K562 (cell line): ENCODE results near the gene CDIPT. TPM values are rescaled to one million over a fixed set of nuclear protein-coding genes. Genes with fewer than 3 reads are reported as not detected.

Experiments
- ATAC-seq: fragments of 200-7000 bp; cut with Tn5 transposase; 3 replicates; pipeline ENCODE4 v1.9.1; 2020; ENCODE audit warnings: moderate library complexity
- BruUV-seq: library from RNA; stranded (reverse); fragments of 400-500 nt; replicated peaks from 2 replicates; lab custom pipeline; 2021; lab: Mats Ljungman, UMichigan
- CTCF ChIA-PET: fragments of 300-600 bp; formaldehyde crosslinking; extraction: SDS; loops from one replicate; lab custom pipeline; 2021; ENCODE audit warnings: low intra/inter-chr PET ratio; lab: Yijun Ruan, JAX
- POLR2A ChIA-PET: fragments of 300-600, 350-650 bp; sonication (Branson Sonifier 250); formaldehyde crosslinking; extraction: SDS; loops from one replicate; lab custom pipeline; 2021; ENCODE audit warnings: antibody characterized with exemption, inconsistent platforms; lab: Yijun Ruan, JAX
- DNase-seq, 4 experiments: peaks; one replicate each; pipeline versions ENCODE4 v3.0.0 to v3.0.0-alpha.2; 2011 to 2018; ENCODE audit warnings: low spot score in 3 of 4, mixed read lengths in 3 of 4; ENCODE audit errors: extremely low read depth in 1 of 4
- FAIRE-seq: peaks from 2 replicates; lab custom pipeline; 2011; peaks lifted over from hg19 to GRCh38; lab: Jason Lieb, UNC
- H2AFZ ChIP-seq: 2 replicates; pipeline ENCODE4 v1.6.0; 2011; ENCODE audit warnings: low read depth, low read length, control low read depth, inconsistent platforms
- H3K27ac ChIP-seq: fragments of 200-600 bp; 3 replicates; pipeline ENCODE4 v1.8.0; 2011; ENCODE audit warnings: low read depth, mild to moderate bottlenecking, control low read depth, inconsistent platforms, low read length, moderate library complexity, mixed read lengths; ENCODE audit errors: extremely low read depth
- H3K27me3 ChIP-seq, 2 experiments: fragments of 300-600 bp in 1 of 2; 2 replicates in 1 of 2; 3 replicates in 1 of 2; pipeline versions ENCODE4 v1.6.0 to v1.8.0; 2011; ENCODE audit warnings: inconsistent platforms in 2 of 2, low read length in 2 of 2, mild to moderate bottlenecking in 1 of 2, mixed read lengths in 1 of 2, moderate library complexity in 1 of 2; ENCODE audit not compliant: control insufficient read depth in 2 of 2, insufficient read depth in 2 of 2
- H3K36me3 ChIP-seq: fragments of 300-600 bp; 3 replicates; pipeline ENCODE4 v1.8.0; 2011; ENCODE audit warnings: mild to moderate bottlenecking, low read length, inconsistent platforms; ENCODE audit not compliant: control insufficient read depth, insufficient read depth
- H3K4me1 ChIP-seq, 2 experiments: fragments of 200-600 bp in 1 of 2; replicated peaks in 1 of 2; 2 replicates in 1 of 2; 3 replicates in 1 of 2; pipeline versions ENCODE4 v1.5.1 to v1.8.0; 2011; ENCODE audit warnings: inconsistent platforms in 2 of 2, low read length in 2 of 2, mild to moderate bottlenecking in 1 of 2, mixed read lengths in 1 of 2, moderate library complexity in 1 of 2; ENCODE audit not compliant: control insufficient read depth in 2 of 2, insufficient read depth in 2 of 2
- H3K4me2 ChIP-seq: 2 replicates; pipeline ENCODE4 v1.6.1; 2011; ENCODE audit warnings: low read length, control low read depth, inconsistent platforms, mixed read lengths; ENCODE audit not compliant: insufficient read depth
- H3K4me3 ChIP-seq: fragments of 200-600 bp; sonication (generic), shearing (Covaris generic); 2 replicates; pipeline ENCODE4 v1.5.1; 2016; ENCODE audit warnings: control low read depth, inconsistent platforms
- H3K79me2 ChIP-seq: fragments of 200-600 bp; 3 replicates; pipeline ENCODE4 v1.8.0; 2011; ENCODE audit warnings: low read length, inconsistent platforms; ENCODE audit not compliant: control insufficient read depth, insufficient read depth
- H3K9ac ChIP-seq, 2 experiments: 2 replicates each; pipeline versions ENCODE4 v1.6.0 to v1.6.1; 2011; ENCODE audit warnings: low read depth in 2 of 2, low read length in 2 of 2, control low read depth in 1 of 2, inconsistent platforms in 1 of 2, mild to moderate bottlenecking in 1 of 2, mixed read lengths in 1 of 2; ENCODE audit not compliant: insufficient read depth in 1 of 2
- H3K9me1 ChIP-seq: one replicate; pipeline ENCODE4 v1.6.0; 2011; ENCODE audit warnings: inconsistent platforms, mild to moderate bottlenecking, low read length, moderate library complexity; ENCODE audit not compliant: control insufficient read depth, insufficient read depth
- H3K9me3 ChIP-seq: replicated peaks from 2 replicates; pipeline ENCODE4 v1.5.1; 2011; ENCODE audit warnings: low read depth, low read length, inconsistent platforms; ENCODE audit not compliant: control insufficient read depth, insufficient read depth
- H4K20me1 ChIP-seq: replicated peaks from 2 replicates; pipeline ENCODE4 v1.6.1; 2011; ENCODE audit warnings: low read length, inconsistent platforms, mixed read lengths; ENCODE audit not compliant: control insufficient read depth, insufficient read depth
- BDP1 ChIP-seq: IDR thresholded peaks from 3 replicates; pipeline ENCODE4 v1.6.1; 2011; ENCODE audit not compliant: insufficient read length, insufficient read depth
- ELK3 ChIP-seq: fragments of 450-650 bp; formaldehyde crosslinking; IDR thresholded peaks from 2 replicates; pipeline ENCODE4 v1.4.0; 2020; ENCODE audit warnings: mild to moderate bottlenecking
- HLTF ChIP-seq: fragments of 450-650 bp; IDR thresholded peaks from 2 replicates; pipeline ENCODE4 v1.6.1; 2016
- NR2C2 ChIP-seq, 2 experiments: fragments of 200-800 bp in 1 of 2; sonication (Bioruptor generic) in 1 of 2; sonication (generic) in 1 of 2; formaldehyde crosslinking in 1 of 2; IDR thresholded peaks; 2 replicates each; pipeline versions ENCODE4 v1.6.1 to v1.8.0; 2016 to 2022; ENCODE audit warnings: mild to moderate bottlenecking in 1 of 2, missing compliant biosample characterization in 1 of 2, missing genetic modification characterization in 1 of 2, missing genetic modification reagents in 1 of 2
- POLR2G ChIP-seq: fragments of 200-400 bp; formaldehyde crosslinking; IDR thresholded peaks from 2 replicates; pipeline ENCODE4 v1.6.1; 2017; ENCODE audit warnings: low read depth, mild to moderate bottlenecking, antibody characterized with exemption, low read length, moderate library complexity
- RBFOX2 ChIP-seq: fragments of 200-400 bp; formaldehyde crosslinking; IDR thresholded peaks from 2 replicates; pipeline ENCODE4 v1.6.1; 2017; ENCODE audit warnings: low read depth, mild to moderate bottlenecking, low read length, moderate library complexity
- RBM34 ChIP-seq: fragments of 200-400 bp; formaldehyde crosslinking; IDR thresholded peaks from 2 replicates; pipeline ENCODE4 v1.6.1; 2018; ENCODE audit warnings: low read length, borderline replicate concordance; ENCODE audit not compliant: insufficient read depth
- ZBTB9 ChIP-seq: fragments of 450-650 bp; formaldehyde crosslinking; IDR thresholded peaks from 2 replicates; pipeline ENCODE4 v1.4.0; 2020; ENCODE audit warnings: mild to moderate bottlenecking, moderate library complexity
- ZNF165 ChIP-seq: fragments of 250-450 bp; sonication (Bioruptor Pico); IDR thresholded peaks from 2 replicates; pipeline ENCODE4 v1.4.0; 2020; ENCODE audit warnings: borderline replicate concordance
- ZNF695 ChIP-seq: fragments of 450-650 bp; formaldehyde crosslinking; IDR thresholded peaks from 2 replicates; pipeline ENCODE4 v1.4.0; 2020; ENCODE audit warnings: mild to moderate bottlenecking, moderate library complexity
- WGBS: fragments of 100-300 bp; shearing (Covaris generic); methylation state at CpG from one replicate; pipeline ENCODE4 v1.1.6; 2016; ENCODE audit warnings: low coverage, mixed read lengths; ENCODE audit not compliant: insufficient coverage; ENCODE audit errors: missing lambda C conversion rate; 5-methylcytosine and 5-hydroxymethylcytosine counted together
- in situ Hi-C: fragments of 300-500 bp; cut with MboI; formaldehyde crosslinking; loops from 4 replicates; pipeline ENCODE4 v1.15.0; 2018; ENCODE audit warnings: inconsistent platforms, mixed read lengths
- intact Hi-C: fragments of 100-400 bp; cut with micrococcal nuclease; formaldehyde crosslinking; loops from 2 replicates; pipeline ENCODE4 v1.14.2; 2022
- polyA plus RNA-seq, 8 experiments: library from polyadenylated mRNA; depleted of rRNA in 4 of 8; stranded (reverse) in 5 of 8; unstranded in 3 of 8; fragments of >200 nt; fragmentation: Nextera tagmentation in 2 of 8; fragmentation: Illumina TruSeq in 1 of 8; extraction: Ambion mirVana in 2 of 8; extraction: Trizol in 1 of 8; gene quantifications; 2 replicates each; pipeline versions ENCODE4 v1.2.1 to v1.2.3, GENCODE V29; 2011 to 2014; ENCODE audit warnings: inconsistent platforms in 1 of 8, missing spikeins in 1 of 8
- total RNA-seq, 7 experiments: library from RNA; depleted of rRNA in 6 of 7; stranded (reverse); fragments of >200 nt in 6 of 7; fragmentation: Illumina TruSeq in 2 of 7; extraction: Trizol in 2 of 7; gene quantifications; 2 replicates each; pipeline versions ENCODE4 v1.2.1 to v1.2.3, GENCODE V29; 2011 to 2021; ENCODE audit warnings: low replicate concordance in 1 of 7
- TF ChIP-seq, protein P1 (sequence below): sonication (generic); formaldehyde crosslinking; IDR thresholded peaks from 2 replicates; pipeline ENCODE4 v1.8.0; 2023; ENCODE audit warnings: mild to moderate bottlenecking, missing genetic modification reagents

Gene CDIPT
- total and polyA plus RNA-seq, 9 of the 15 experiments (the other 6 are each of a cell fraction or from before 2014, with no cell fraction given), result 1.3 to 37.0 (median 23.0) TPM

GRCh38 chr16:29820730-29821642, 42.0 kb downstream of the CDIPT start:
- Histone ChIP-seq H3K36me3 (peaks cover 23% of the 10 kb centered on the region), H3K9ac (peak overlapping the region in 1 of 2 experiments; percentile 54; a peak in 2 of 4 replicates), H3K4me3 (peak overlapping the region; percentile 31; the same call in 1 of the 2 replicates), H3K9me3 (no peaks in the 10 kb centered on the region), H3K4me2 (peak overlapping the region; percentile 57), H3K4me1 (peaks cover 22 to 53% of the 10 kb centered on the region in 2 experiments), H3K27ac (no peak overlapping the region), H3K9me1 (peaks cover 3% of the 10 kb centered on the region), H3K79me2 (peaks cover 21% of the 10 kb centered on the region), H3K27me3 (no peaks in the 10 kb centered on the region), H2AFZ (no peak overlapping the region), H4K20me1 (no peaks in the 10 kb centered on the region; the same call in 1 of the 2 replicates)
- intact Hi-C loops (no loop called here), in situ Hi-C loops (no loop called here)
- WGBS, result 72% methylated on average over 10 of the region's 11 CpGs
- BruUV-seq, result no TSS peak
- TF ChIP-seq HLTF (no peak), NR2C2 (CRISPR knock-in tag; IDR thresholded peaks at IDR 0.05) (no peak), NR2C2 (tag; IDR thresholded peaks at IDR 0.05) (peak; percentile 30; the same call in 1 of the 2 replicates), BDP1 (no peak), RBFOX2 (peak; percentile 46; the same call in 1 of the 2 replicates), RBM34 (no peak), ZBTB9 (CRISPR knock-in tag) (no peak), ZNF165 (CRISPR knock-in tag) (no peak), ELK3 (CRISPR knock-in tag) (no peak), POLR2G (peak; percentile 54), ZNF695 (CRISPR knock-in tag) (no peak)
- TF ChIP-seq, protein P1, sequence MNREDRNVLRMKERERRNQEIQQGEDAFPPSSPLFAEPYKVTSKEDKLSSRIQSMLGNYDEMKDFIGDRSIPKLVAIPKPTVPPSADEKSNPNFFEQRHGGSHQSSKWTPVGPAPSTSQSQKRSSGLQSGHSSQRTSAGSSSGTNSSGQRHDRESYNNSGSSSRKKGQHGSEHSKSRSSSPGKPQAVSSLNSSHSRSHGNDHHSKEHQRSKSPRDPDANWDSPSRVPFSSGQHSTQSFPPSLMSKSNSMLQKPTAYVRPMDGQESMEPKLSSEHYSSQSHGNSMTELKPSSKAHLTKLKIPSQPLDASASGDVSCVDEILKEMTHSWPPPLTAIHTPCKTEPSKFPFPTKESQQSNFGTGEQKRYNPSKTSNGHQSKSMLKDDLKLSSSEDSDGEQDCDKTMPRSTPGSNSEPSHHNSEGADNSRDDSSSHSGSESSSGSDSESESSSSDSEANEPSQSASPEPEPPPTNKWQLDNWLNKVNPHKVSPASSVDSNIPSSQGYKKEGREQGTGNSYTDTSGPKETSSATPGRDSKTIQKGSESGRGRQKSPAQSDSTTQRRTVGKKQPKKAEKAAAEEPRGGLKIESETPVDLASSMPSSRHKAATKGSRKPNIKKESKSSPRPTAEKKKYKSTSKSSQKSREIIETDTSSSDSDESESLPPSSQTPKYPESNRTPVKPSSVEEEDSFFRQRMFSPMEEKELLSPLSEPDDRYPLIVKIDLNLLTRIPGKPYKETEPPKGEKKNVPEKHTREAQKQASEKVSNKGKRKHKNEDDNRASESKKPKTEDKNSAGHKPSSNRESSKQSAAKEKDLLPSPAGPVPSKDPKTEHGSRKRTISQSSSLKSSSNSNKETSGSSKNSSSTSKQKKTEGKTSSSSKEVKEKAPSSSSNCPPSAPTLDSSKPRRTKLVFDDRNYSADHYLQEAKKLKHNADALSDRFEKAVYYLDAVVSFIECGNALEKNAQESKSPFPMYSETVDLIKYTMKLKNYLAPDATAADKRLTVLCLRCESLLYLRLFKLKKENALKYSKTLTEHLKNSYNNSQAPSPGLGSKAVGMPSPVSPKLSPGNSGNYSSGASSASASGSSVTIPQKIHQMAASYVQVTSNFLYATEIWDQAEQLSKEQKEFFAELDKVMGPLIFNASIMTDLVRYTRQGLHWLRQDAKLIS (CRISPR knock-in tag), result no peak
- FAIRE-seq, result no peak
- ChIA-PET POLR2A (interaction anchor here (1.1 to 1.6 kb wide), 2 partner anchors 9 to 86 kb away, joined by 3 to 5 read pairs; no protein-coding TSS in a partner anchor), CTCF (no interaction called here)
- DNase-seq, result no peak
- no peak for ATAC-seq
